Germinal center (tissue), 1 donor: ENCODE data around the gene ODF4.
A peak's percentile ranks its signal among the peaks of the same experiment; 100 is the strongest.
"Not testable (repeated sequence)": the region's sequence is repeated elsewhere in the genome, so short reads cannot be mapped to it uniquely, and the experiment has no call there.

ENCODE experiments used
- DNase-seq: peaks from one replicate; pipeline ENCODE4 v3.0.0; 2012; ENCODE audit warnings: mixed read lengths, low spot score

Gene ODF4

DNA sequence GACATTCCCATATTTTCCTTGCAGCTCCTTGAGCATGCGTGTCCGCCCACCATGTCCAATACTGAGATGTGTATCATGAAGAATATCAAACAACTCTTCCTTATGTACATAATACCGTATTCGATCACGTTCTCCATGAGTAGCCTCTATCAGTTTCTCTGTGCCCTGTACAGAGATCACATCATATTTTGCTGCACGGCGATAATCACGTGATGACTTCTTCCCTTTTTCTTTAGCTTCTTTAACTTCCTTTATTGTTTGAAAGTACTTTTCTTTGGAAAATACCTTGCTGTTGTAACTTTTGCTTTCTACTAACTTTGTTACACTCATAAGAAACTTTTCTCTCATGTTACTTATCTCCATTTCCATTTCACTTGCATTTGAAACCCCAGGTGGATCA lies 30.3 kb downstream of the ODF4 start:
- DNase-seq = no peak

DNA sequence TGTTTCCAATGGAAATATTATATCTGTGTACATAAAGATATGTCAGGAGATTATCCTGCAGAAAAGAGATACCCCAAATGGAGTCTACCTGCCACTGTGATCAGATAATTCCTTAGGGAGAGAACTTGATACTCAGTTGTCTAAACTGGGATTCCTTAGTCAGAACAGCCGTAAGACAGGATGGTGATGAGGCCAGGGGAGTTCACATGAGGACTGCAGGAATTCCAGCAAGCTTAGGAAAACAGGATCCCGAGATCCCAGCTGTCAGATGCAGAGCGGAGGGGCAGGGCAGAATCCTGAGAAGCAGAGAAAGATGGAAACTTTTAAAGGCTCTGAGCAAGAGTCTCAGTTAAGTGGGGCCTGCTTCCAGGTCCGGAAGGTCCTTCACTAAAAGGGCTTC lies 32.1 kb downstream of the ODF4 start:
- no peak for DNase-seq

DNA sequence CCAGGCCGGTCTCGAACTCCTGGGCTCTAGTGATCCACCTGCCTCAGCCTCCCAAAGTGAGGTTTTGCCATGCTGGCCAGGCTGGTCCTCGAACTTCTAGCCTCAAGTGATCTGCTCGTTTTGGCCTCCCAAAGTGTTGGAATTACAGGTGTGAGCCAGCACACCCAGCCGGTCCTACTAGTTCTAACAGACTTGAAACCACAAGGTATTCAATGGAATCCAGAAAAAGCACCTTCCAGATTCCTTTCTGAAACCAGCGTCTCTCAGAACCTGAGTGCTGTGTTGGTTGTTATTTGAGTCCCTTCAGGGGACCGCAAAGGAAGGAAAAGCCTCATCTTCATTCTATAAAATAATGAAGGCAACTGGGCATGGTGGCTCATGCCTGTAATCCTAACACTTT lies 32.8 kb downstream of the ODF4 start:
- no peak for DNase-seq

DNA sequence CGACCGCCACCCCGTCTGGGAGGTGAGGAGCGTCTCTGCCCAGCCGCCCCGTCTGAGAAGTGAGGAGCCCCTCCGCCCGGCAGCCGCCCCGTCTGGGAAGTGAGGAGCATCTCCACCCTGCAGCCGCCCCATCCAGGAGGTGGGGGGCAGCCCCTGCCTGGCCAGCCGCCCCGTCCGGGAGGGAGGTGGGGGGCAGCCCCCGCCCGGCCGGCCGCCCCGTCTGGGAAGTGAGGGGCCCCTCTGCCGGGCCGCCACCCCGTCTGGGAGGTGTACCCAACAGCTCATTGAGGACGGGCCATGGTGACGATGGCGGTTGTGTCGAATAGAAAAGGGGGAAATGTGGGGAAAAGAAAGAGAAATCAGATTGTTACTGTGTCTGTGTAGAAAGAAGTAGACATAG lies 34.2 kb downstream of the ODF4 start:
- not testable (repeated sequence) for DNase-seq

DNA sequence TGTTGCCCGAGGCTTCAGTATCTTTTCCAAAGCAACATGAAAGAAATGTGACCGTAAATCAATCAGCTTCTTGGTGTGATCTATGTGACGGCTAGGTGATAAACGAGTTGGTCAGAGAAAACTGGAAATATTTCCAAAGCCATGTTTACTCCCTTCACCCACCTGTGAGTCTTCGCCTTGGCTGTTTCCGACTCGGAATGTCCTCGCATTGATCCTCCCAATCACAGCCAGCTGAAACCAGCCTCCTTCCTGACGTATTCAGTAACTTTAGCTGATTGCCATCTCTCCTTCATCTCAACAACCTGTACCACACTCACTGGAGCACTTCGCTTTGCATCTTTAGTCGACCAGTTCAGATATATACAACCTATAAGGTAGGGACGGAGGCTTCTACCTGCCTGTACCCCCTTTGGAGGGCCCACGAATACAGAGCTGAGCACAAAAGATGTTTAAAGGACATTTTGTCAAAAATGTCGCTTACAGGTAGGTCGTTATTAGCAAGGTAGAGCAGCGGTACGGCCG lies 36.2 kb downstream of the ODF4 start:
- no peak for DNase-seq

DNA sequence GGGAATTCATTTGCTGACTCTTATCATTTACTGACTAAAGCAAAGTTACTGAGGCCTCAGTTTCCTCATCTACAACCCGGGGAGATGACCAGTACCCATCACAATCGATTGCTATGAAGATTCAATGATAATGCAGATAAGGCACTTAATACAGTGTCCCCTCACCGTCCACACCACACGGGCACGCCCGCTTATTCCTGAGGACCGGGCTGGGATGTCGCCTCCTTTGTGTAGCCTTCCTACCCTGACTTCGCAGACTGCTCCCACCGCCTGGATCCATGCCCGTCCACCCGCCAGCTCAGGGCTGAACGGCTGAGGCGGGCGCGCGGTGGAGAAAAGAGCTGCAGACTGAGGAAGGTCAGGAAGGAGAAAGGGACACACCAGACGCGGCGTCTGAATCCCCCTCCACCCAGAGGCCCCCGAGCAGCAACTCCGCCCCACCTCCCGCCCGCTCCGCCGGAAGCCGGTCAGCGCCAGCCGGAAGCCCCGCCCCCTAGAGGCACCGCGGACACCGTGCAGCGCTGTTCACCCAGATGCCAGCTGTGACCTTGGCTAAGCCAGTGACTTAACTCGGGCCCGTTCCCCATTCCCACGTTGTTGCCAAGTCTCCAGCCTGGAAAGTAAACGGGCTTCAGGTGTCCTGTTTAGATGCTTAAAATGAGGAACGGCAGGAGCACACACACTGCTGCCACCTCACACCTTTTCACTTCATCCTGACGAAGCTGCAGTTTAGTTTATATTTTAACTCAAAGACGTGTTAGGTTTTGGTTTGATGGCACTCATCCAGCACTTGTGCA lies 36.8 kb downstream of the ODF4 start, which contains the start of gene KRABD2:
Gene KRABD2 (minus strand): TSS at position 434 of the 797 bp plus-strand sequence.
- DNase-seq = peak; percentile 96

DNA sequence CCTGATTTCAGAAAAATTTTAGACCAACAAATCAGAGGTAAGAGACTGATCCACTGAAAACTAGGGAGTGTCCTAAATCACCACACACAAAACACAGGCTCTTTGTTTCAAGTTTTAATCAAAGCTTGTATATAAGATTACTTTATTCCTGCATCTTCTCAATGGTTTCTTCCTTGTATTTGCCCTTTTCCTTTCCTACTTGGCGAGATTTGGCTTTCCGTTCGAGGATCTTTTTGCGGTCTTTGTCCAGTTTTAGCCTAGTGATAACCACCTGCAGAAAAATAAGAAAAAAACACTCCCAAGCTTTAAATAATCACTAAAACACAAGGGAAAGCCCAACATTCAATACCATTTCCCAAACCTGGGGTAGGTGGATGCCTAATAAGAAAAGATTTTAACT lies 37.8 kb downstream of the ODF4 start:
- no peak for DNase-seq

DNA sequence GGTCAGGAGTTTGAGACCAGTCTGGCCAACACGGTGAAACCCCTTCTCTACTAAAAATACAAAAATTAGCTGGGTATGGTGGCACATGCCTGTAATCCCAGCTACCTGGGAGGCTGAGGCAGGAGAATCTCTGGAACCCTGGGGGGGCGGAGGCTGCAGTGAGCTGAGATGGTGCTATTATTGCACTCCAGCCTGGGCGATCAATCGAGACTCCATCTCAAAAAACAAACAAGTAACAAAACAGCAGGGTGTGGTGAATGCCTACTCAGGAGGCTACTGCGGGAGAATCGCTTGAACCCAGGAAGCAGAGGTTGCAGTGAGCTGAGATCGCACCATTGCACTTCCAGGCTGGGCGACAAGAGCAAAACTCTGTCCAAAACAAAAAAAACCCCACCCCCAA lies 38.5 kb downstream of the ODF4 start:
- DNase-seq = not testable (repeated sequence)

DNA sequence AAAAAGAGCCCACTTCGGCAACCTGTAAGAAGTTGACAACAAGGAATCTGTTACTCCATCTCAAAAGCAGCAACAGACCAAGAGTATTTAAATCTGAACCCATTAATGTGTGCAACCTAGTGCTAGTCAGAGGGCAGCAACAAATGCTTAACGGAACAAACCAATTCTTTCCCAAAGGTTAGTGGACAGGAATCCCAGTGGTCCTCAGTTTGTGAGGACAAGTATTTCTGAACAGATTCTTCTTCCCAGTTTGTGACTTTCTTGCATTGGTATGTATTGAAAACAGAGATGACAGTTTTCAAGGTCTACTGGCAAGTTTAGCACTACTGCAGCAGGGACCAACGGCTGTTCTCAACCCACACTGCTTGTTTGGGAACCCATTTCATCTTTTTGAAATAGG lies 40.4 kb downstream of the ODF4 start:
- no peak for DNase-seq

DNA sequence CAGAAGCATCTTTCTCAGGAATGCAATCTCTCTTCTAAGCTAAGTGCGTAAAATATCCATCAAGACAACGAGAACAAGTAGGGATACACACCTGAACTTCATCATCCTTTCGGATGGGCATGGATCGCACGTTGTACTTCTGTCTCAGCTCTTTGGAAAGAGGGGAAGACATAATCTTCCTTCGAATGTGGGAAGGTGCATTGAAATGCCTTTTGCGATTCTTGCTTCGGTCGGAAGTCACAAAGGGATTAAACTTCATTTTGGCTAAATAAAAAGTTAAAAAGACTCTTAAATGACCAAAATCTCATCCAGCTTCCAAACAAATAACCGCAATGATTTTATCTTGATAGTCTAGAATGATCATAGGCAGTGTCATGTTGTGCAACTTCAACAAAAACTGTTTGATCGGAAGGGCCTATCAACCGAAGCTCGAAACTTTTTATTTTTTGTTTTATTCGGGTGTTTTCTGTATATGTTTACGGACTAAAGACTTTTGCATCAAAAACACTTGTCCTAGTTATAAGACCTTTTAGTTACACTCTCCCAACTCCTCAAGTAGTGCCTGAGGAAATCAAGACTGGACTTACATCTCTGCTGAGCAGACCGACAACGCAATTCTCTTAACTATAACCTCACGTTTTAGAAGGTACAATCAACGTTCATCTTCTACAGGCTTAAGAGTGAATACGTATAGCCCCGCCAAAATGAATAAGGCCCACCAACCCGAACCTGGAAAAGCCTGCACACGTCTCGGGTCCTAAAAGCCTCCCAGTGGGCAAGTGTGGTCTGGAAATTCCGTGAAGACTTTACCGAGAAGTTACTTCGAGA lies 42.6 kb downstream of the ODF4 start:
- no peak for DNase-seq

DNA sequence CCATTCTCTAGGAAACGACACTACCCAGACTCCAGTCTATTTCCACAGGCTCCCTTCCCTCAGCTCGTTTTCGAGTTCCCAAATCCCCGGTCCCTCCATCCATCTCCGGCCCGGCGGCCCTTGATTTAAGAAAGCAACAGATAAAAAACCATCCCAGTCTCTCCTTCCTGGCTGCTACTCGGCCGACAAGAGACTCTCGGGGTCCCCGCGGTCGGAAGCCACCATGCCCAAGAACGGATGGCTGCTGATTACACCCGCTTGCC lies 43.2 kb downstream of the ODF4 start:
- DNase-seq = no peak

DNA sequence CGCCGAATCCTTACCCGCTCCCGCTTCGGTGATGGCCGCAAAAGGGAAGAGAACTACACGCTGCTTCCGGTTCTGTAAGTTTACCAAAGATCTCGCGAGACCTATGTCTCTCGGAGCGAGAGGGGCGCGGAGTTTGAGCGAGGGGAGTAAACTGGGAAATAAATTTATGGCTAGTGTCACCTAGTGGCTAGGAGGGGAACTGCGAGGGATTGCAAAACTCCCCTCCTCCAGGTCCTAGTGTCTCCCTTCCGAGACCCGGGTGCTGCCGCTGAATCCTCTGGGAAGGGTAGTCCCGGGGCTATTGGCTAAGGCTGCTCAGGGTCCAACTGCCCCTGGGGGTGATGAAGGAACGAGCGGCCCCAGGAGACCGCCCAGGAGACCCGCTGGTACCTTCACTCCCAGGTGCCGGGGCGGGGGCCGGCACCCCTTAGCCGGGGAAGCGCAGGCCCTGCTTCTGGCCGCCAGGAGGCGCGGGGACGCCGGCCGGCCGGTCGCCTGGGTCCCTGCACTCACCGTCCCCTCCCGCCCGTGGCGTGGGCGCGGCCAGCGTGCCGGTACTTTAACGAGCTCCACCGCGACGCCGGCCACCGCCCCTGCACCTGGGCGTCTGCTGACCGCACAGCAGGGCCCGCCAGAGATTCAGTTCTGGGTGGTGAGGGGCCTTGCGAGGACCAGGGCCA lies 43.6 kb downstream of the ODF4 start, which contains the start of gene RPL26:
Gene RPL26 (minus strand): TSS at position 51 of the 680 bp plus-strand sequence. CDS start 883 bp downstream, outside the sequence.
- peak; percentile 93 for DNase-seq

DNA sequence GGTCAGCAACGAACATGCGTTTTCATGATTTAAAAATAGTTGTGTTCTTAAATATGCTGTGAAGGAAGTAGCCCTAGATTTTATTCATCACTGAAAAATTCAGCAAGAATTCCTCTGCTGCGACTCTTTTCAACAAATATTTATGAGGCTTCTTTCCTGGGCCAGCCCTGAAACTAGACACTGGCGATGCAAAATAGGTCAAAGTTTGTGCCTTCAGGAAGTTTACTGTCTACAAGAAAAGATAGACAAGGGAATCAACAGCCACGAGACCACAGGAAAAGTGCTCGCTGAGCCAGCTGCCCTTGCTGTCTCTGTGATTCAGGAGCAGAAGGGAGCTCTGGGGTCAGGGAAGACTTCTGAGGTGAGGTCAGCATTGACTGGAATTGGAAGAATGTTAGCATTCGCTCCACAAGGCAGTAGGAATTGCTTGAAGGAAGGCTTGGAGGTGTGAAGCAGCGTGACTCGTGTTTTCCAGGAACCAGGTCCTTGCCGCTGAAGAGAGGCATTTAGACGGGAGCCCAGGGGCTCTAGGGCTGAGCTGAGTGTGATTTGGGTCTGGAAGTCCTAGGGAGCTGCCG lies 45.2 kb downstream of the ODF4 start:
- DNase-seq = no peak

DNA sequence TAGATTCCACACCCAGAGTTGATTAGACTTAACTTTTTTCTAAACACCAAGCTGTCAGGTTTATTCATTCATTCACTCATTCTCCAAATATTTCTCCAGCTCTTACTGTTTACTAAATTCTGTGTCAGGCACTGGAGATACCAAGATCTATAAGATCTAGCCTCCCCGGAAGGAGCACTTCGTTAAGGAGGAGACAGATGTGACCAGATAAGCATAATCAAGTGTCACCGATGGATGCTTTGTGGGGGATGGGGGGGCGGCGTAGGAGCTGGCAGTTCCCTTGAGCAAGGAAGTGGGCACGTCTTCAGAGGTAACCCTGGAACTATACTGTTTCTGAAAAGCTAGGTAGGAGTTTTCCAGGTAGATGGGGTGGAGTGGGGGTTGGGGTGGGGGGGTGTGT lies 47.2 kb downstream of the ODF4 start:
- no peak for DNase-seq

DNA sequence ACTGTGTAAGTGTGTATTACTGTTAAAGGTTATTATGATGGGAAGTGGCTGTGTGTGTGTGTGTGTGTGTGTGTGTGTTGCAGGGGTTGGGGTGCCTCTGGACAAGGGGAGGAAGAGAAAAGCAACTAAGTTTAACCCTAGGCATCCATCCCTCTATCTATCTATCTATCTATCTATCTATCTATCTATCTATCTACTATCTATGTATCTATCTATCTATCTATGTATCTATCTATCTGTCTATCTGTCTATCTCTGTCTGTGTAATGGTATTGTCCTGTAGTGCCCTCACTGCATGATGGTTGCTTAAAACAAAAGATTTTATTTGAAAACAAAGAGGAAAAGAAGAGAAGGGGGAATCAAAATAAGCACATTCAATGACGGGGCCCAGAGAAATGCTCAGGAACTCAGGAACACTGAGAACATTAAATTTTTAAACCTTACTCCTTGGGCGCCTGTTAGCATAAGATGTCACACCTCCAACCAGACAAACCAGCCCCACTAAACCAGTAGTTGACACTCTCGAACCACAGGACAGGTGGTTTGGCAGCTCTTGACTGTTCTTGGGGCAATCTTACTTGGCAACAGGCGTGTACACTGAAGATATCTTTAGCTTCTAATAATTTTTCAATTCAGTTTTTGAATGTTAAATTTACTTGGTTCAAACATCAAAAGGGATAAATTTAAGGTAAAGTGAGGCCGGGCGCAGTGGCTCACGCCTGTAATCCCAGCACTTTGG lies 48.4 kb downstream of the ODF4 start:
- DNase-seq = no peak

DNA sequence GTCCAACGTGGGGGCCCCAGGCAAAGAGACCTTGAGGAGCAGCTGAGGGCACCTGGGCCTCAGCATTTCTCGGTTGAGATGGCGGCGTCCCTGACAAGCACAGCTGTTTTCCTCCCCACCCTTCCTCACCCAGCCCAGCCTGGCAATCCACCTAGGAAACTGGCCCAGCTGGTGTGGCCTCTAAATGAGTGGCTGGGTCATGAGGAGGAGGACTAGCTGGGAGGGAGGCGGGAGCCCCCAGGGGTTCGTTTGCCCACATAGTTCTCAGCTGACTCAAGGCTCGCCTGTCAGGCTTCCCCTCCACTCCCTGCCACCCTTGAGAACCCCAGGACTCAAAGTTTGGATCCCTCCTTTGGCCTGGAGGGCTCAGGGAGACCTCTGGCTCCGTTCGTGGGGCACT lies 52.1 kb downstream of the ODF4 start:
- no peak for DNase-seq

DNA sequence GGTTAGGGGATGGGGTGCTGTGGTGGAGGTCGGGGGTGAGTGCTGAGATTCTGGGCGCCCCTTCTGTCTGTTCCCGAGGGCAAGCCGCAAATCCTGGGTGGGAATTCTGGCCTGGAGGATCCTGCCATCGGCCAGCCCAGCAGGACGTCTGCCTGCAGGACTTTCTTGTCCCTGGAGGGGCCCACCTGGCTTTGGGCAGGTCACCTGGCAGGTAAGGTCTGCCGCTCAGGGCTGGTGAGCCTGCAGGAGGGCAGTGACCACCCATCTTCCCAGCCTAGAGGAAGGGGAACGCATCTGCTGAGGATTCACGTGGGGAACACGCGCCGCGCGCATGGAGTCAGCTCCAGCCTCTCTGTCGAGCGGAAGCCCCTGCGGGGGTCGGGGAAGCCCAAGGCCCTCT lies 52.6 kb downstream of the ODF4 start:
- no peak for DNase-seq

DNA sequence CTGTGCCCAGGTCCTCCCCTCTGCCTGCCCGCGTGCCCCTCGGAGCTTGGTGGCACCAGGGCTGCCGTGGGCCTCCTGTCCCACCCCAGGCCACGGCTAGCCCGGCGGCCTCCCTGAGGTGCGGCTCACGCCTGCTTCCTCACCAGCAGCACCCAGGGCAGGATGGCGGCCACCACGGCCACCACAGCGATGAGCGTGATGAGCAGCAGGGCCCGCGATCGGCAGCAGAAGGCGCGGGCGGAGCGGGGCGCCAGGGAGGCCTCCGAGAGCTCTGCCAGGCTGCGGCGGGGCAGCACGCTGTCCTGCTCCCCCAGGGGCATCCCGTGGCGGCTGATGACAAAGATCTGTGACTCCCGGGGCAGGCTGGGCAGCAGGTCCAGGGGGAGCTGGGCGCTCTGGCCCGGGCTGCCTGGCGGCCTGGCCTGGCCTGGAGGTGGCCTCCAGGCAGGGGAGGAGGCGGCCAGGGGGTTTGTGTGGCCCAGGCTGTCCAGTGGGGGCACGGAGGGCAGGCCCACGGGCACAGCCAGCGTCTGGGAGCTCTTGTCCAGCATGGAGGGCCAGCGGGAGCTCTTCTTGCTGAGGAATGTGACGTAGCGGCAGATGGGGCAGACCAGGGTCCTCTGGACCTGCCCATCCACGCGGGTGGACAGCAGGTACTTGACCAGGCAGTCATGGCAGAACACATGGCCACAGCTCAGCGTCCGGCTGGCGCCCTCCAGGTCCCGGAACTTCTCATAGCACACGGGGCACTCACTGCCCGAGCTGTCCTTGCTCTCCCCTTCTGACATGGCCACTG lies 53.2 kb downstream of the ODF4 start:
- no peak for DNase-seq

DNA sequence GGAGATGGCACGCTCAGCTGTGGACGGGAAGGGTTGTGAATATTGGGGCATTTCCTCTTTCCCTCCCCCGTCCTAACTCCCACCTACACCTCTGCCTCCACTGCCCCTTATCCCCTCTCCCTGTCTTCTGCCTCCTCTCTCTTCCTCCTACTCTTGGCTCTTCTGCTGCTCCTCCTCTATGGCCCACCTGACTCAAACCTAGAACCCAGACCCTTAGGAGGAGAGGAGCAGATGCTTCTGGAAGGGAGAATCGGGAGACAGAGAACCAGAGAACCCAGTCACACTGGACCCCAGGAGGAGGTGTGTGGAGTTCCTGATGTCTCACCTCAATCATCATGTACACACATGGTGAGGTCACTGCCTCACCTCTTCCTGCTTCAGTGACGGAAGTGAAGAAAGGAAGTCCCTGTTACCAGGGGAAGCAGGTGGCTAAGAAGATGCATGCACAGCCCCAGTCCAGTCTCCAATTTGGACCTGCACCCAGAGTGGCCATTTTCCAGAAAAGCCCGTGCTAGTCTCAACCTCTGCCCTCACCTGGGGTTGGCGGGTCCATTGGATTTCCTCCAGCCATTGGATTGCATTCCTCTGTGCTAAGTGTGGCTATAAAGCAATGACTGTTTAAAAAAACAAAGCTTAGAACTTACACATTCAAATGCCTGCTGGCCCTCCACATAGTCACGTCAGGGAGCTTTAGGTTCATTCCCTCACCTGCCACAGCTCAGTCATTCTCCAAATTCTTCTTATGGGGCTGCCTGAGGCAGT lies 54.0 kb downstream of the ODF4 start:
- peak; percentile 55 for DNase-seq

DNA sequence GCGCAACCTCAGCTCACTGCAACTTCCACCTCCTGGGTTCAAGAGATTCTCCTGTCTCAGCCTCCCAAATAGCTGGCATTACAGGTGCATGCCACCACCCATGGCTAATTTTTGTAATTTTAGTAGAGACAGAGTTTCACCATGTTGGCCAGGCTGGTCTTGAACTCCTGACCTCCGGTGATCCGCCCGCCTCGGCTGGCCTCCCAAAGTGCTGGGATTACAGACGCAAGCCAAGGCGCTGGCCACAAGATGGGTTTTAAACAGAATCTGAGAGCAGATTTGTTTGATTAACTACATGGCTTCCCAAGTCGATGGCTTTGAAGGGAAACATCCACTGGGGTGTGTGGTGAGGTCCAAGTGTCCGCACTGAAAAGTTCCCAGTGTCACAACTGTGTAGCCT lies 54.9 kb downstream of the ODF4 start:
- DNase-seq = not testable (repeated sequence)
